ENCODE data around the gene GARIN1A.

The GARIN1A gene

DNA sequence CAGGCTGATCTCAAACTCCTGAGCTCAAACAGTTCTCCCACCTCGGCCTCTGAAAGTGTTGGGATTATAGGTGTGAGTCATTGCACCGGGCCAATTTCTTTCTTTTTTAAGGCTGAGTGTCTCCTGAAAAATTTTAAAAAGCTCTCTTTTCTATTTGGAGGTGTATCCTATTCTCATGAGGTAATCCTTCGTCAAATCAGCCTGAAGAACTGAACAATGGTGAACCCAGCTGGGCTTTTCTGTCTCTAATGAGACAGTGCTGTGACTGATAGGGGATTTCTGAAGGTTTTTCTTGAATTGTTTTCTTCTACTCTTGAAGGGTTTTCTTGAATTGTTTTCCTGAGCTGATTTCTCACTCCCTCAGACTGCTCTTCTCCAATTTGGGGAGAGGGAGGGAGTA lies 36.1 kb downstream of the GARIN1A start:
- TF ChIP-seq POLR2A (IDR thresholded peaks at IDR 0.05; ENCODE audit: low read depth, low read length) (no peak), TAF1 (IDR thresholded peaks at IDR 0.05; ENCODE audit: borderline replicate concordance, low read depth, low read length) (no peak), POLR2AphosphoS5 (IDR thresholded peaks at IDR 0.05; ENCODE audit: low read depth, low read length) (no peak)
- DNase-seq (ENCODE audit: insufficient read length) = no peak
- FAIRE-seq = no peak

DNA sequence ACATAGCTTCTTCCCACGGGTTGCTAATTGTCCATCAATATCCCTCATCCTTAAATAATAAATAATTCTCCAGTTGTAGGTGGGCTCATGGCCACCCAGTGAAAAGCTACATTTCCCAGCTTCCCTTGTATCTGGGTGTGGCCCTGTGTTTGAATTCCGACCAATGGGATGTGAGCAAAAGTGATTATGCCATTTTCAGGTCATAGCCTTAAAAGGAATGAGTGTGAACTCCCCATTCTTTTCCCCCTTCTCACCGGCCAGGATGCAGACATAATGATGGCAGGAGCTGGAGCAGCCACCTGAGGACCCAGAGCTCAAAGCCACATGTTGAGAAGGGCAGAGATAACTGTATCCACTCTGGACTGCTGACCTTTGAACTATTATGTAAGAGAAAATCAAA lies 36.7 kb downstream of the GARIN1A start:
- no peak for FAIRE-seq

DNA sequence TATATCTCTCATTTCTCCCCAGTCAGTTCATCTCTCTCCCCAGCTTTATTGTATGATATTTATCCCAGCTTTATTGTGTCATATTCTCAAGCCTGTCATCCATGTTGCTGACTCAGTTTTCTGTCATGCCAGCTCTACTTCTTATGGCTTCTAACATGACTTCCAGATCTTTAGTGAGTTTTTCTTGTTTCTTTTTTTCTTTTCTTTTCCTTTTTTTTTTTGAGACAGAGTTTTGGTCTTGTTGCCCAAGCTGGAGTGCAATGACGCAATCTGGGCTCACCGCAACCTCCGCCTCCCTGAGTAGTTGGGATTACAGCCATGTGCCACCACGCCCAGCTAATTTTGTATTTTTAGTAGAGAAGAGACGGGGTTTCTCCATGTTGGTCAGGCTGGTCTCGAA lies 38.4 kb downstream of the GARIN1A start:
- TF ChIP-seq POLR2AphosphoS5 (IDR thresholded peaks at IDR 0.05; ENCODE audit: low read depth, low read length) = no peak
- TF ChIP-seq POLR2A (IDR thresholded peaks at IDR 0.05; ENCODE audit: low read depth, low read length) = no peak
- FAIRE-seq = no peak
- DNase-seq (ENCODE audit: insufficient read length) = no peak

More for the DNA sequence above, 36.7 kb downstream of the GARIN1A start:
- no peak for TF ChIP-seq POLR2A (IDR thresholded peaks at IDR 0.05; ENCODE audit: low read depth, low read length)
- no peak for TF ChIP-seq TAF1 (IDR thresholded peaks at IDR 0.05; ENCODE audit: borderline replicate concordance, low read depth, low read length)
- TF ChIP-seq POLR2AphosphoS5 (IDR thresholded peaks at IDR 0.05; ENCODE audit: low read depth, low read length) = no peak
- no peak for DNase-seq (ENCODE audit: insufficient read length)

DNA sequence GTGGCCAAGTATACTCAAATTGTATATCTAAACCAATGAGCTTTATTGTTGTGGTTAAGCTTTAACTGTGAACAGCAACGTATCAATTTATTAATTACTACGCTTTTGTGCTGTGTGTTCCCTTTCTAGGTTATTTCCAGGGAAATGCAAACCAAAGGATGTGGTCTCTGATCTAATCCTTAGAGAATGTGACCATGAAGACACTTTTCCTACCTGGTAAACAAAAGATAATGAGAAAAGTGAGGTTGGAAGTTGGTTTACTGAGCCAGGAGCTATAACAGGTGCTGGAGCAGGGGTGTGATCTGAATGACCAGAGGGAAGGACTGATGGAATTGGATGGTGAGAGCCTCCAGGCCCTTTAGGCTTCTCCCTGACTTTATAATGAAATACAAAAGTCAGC lies 41.7 kb downstream of the GARIN1A start:
- FAIRE-seq (no peak), DNase-seq (ENCODE audit: insufficient read length) (no peak)
- TF ChIP-seq TAF1 (IDR thresholded peaks at IDR 0.05; ENCODE audit: borderline replicate concordance, low read depth, low read length) = no peak
- TF ChIP-seq POLR2A (IDR thresholded peaks at IDR 0.05; ENCODE audit: low read depth, low read length) = no peak
- no peak for TF ChIP-seq POLR2AphosphoS5 (IDR thresholded peaks at IDR 0.05; ENCODE audit: low read depth, low read length)

DNA sequence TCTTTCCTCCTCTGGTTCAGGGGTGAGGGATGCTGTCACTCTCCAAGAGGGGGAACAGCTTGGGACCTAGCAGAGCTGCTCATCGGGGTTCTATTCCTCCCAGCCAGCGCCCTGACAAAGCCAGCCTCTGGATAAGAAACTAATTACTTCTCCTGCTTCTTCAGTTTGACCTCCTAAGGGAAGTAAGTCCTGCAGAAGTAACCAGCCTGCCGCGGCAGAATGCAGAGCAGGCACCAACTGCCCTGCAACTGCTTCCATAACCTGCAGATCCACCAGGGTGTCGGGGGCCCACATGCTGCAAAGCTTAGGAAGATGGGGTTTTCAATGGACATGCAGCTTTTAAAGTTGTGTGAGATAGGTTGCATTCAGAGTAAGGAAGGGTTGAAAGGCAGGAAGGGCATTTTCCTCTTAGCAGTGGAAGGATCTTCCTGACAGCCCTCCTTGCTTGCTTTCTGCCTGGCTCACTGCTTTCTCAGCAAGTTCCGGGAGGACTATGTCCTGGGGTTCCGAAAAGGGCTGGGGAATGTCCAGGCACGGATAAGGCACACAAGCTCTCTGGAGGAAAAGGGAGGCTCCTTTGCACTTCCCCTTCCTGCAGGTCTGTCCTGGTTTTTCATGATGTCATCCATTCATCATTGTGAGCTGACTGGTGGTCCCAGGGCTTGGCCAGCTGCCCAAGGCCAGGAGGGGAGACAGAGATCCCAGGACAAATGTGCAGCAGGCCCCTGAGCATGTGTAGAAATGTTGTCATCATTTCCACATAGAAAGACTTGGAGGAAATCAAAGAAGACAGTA lies 42.8 kb downstream of the GARIN1A start:
- TF ChIP-seq TAF1 (IDR thresholded peaks at IDR 0.05; ENCODE audit: borderline replicate concordance, low read depth, low read length) = no peak
- TF ChIP-seq POLR2AphosphoS5 (IDR thresholded peaks at IDR 0.05; ENCODE audit: low read depth, low read length) = no peak
- TF ChIP-seq POLR2A (IDR thresholded peaks at IDR 0.05; ENCODE audit: low read depth, low read length) = no peak
- FAIRE-seq (no peak), DNase-seq (ENCODE audit: insufficient read length) (no peak)

DNA sequence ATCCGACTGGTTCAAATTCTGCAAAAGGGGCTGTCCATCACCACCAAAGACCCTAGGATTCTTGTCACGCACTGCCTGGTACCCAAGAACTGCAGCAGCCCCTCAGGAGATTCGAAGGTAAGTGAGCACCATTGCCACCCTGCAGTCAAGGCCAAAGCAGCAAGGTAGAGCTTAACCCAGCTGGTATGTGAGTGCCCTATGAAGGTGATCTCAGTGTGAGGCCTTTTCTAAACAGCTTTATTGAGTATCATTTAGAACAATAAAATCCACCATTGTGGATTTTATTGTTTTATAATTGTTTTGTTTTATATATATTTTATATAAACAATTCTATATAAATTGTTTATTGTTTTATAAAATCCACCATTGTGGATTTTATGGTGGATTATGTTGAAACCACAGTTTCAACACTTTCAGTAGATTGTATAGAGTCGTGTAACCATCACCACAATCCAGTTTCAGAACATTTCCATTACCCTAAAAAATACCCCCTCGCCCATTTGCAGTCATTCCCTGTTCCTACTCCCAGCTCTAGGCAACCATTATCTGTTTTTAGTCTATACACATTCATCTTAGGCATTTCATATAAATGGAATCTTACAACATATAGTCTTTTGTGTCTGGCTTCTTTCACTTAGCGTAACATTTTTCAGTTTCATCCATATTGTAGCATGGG lies 47.0 kb downstream of the GARIN1A start:
- FAIRE-seq = no peak

DNA sequence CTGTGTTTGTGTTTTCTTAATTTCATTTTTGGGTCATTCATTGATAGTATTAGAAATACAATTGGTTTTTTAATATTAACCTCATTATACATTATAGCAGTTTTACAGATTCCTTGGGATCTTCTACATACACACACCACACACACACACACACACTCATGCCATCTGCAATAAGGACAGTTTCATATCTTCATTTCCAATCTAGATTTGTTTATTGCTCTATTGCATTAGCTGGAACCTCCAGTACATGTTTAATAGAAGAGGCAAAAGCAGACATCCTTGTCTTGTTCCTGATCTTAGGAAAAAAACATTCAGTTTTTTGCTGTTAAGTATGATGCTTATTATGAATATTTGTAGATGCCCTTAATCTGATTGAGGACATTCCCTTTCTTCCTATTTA lies 49.3 kb downstream of the GARIN1A start:
- no peak for DNase-seq (ENCODE audit: insufficient read length)
- TF ChIP-seq TAF1 (IDR thresholded peaks at IDR 0.05; ENCODE audit: borderline replicate concordance, low read depth, low read length) = no peak
- TF ChIP-seq POLR2AphosphoS5 (IDR thresholded peaks at IDR 0.05; ENCODE audit: low read depth, low read length) = no peak
- no peak for TF ChIP-seq POLR2A (IDR thresholded peaks at IDR 0.05; ENCODE audit: low read depth, low read length)
- FAIRE-seq = no peak

More for the DNA sequence above, 47.0 kb downstream of the GARIN1A start:
- DNase-seq (ENCODE audit: insufficient read length) = no peak
- TF ChIP-seq TAF1 (IDR thresholded peaks at IDR 0.05; ENCODE audit: borderline replicate concordance, low read depth, low read length) (no peak), POLR2A (IDR thresholded peaks at IDR 0.05; ENCODE audit: low read depth, low read length) (no peak), POLR2AphosphoS5 (IDR thresholded peaks at IDR 0.05; ENCODE audit: low read depth, low read length) (no peak)
